GM12874 (cell line): ENCODE results near the gene KRT1.

Experiments
- CTCF ChIP-seq: IDR thresholded peaks from 2 replicates; pipeline ENCODE4 v1.5.1; 2011; ENCODE audit warnings: low read depth, mild to moderate bottlenecking, control low read depth, low read length, moderate library complexity; ENCODE audit not compliant: insufficient read depth

KRT1 gene

GRCh38 chr12:52659951-52660350 lies 20.3 kb downstream of the KRT1 start:
- TF ChIP-seq CTCF, result no peak

GRCh38 chr12:52659395-52659794 lies 20.8 kb downstream of the KRT1 start:
- no peak for TF ChIP-seq CTCF

GRCh38 chr12:52658196-52658595 lies 22.0 kb downstream of the KRT1 start:
- no peak for TF ChIP-seq CTCF

- TF ChIP-seq CTCF, result no peak
Measured at GRCh38 chr12:52657250-52657902, 22.8 kb downstream of the KRT1 start.

GRCh38 chr12:52656616-52657015 lies 23.6 kb downstream of the KRT1 start:
- no peak for TF ChIP-seq CTCF

- no peak for TF ChIP-seq CTCF
Measured at GRCh38 chr12:52655720-52656124, 24.5 kb downstream of the KRT1 start.

GRCh38 chr12:52655251-52655650 lies 25.0 kb downstream of the KRT1 start:
- TF ChIP-seq CTCF, result no peak
